GM18499 (cell line): ENCODE measurements around the gene NDUFS8.

Source experiments
- ATAC-seq: cut with Tn5 transposase; IDR thresholded peaks from one replicate; pipeline ENCODE4 v1.9.1; 2021; ENCODE audit warnings: moderate number of reproducible peaks; ENCODE audit not compliant: insufficient read depth, unreplicated experiment

Gene NDUFS8

GRCh38 chr11:68074584-68075352 is 44.3 kb downstream of the NDUFS8 start:
- ATAC-seq: no peak

- ATAC-seq: no peak
Measured at GRCh38 chr11:68076371-68077042, 46.0 kb downstream of the NDUFS8 start.

GRCh38 chr11:68077617-68078582 is 47.4 kb downstream of the NDUFS8 start:
- no peak for ATAC-seq

GRCh38 chr11:68080860-68081259 is 50.4 kb downstream of the NDUFS8 start:
- no peak for ATAC-seq

- ATAC-seq: no peak
Measured at GRCh38 chr11:68081691-68082090, 51.2 kb downstream of the NDUFS8 start.

GRCh38 chr11:68082481-68082880 is 52.0 kb downstream of the NDUFS8 start:
- ATAC-seq: no peak

- no peak for ATAC-seq
Measured at GRCh38 chr11:68083517-68083916, 53.0 kb downstream of the NDUFS8 start.
